Measurements from ENCODE around the gene RBM5.
A peak's percentile ranks its signal among the peaks of the same experiment; 100 is the strongest.

RBM5 gene

DNA sequence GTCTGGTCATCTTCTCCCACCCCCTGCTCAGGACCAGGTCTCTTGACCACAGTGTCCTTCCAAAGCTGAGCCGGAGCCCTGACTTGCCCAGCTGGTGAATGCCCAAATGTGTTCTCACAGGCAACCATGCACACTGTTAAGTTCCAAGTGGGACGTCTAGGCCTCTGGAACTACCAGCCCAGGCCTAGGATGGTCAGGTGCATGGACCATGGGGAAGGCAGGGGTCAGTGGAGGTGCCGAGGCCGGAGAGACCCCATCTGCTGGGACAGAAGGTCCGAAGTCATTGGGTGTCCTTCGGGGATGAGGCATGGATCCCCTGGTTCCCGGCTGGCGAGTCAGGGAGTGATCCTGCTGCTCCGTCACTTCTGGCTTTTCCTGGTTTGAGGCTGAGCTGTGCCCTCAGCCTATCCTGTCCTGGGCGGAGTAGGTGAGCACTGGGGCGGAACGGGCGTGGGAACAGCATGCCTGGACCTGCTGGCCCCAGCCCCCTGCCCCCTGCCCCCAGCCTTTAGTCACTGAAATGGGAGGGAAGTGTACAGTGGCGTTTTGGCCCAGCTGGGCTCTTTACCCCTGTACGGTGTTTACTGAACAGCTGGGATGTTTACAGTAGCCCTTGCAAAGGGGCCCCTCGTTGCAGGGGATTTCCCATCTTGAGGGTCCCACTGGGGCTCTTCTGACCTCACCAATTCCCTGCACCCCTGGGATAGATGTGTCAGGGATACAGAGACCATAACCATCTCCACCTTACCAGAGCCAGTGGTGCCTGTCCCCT is 78.5 kb downstream of the RBM5 start:
- no peak for TF ChIP-seq ZFX (IDR thresholded peaks at IDR 0.05)
- TF ChIP-seq, protein P1, sequence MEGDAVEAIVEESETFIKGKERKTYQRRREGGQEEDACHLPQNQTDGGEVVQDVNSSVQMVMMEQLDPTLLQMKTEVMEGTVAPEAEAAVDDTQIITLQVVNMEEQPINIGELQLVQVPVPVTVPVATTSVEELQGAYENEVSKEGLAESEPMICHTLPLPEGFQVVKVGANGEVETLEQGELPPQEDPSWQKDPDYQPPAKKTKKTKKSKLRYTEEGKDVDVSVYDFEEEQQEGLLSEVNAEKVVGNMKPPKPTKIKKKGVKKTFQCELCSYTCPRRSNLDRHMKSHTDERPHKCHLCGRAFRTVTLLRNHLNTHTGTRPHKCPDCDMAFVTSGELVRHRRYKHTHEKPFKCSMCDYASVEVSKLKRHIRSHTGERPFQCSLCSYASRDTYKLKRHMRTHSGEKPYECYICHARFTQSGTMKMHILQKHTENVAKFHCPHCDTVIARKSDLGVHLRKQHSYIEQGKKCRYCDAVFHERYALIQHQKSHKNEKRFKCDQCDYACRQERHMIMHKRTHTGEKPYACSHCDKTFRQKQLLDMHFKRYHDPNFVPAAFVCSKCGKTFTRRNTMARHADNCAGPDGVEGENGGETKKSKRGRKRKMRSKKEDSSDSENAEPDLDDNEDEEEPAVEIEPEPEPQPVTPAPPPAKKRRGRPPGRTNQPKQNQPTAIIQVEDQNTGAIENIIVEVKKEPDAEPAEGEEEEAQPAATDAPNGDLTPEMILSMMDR (conservative IDR thresholded peaks at IDR 0.05): no peak
- H3K27ac ChIP-seq: peak overlapping the region; percentile 83

DNA sequence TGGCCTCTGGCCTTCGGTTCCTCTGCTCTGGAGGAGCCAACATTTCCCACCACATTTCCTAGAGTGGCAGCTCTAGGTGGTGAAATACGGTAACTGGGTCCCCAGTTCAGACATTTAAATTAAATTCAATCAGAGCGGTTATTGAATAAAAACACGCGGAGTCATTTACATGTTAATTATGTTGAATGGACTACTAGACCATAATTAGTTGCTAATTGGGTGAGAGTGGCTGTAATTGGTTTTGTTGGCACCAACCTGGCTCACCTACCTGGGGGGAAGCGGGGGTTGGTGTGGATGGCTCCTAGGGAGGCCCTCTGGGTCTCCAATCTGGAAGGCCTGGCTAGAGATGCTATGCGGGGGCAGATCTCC is 79.1 kb downstream of the RBM5 start:
- peak overlapping the region; percentile 83 for H3K27ac ChIP-seq
- TF ChIP-seq ZFX (IDR thresholded peaks at IDR 0.05): no peak
- TF ChIP-seq, protein P1 (conservative IDR thresholded peaks at IDR 0.05): no peak

DNA sequence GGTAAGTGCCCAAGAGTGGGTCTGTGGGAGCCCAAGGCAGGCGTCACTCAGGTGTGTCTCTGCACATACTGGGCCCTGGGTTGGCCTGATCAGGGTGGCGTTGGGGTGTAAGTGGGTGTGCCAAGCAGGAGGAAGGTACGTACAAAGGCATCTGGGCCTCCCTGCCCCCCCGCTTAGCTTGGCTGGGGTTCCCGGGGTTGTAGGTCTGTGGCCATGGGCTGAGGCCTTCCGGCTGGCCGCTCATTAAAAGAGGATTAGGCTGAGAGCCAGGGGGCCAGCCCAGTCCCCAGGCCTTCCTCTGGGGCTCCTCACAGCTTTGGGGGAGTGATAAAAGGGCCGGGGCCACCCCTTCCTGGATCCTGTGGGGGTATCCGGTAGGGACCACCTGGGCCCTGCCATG is 79.7 kb downstream of the RBM5 start:
- peak overlapping the region; percentile 83 for H3K27ac ChIP-seq
- no peak for TF ChIP-seq ZFX (IDR thresholded peaks at IDR 0.05)
- TF ChIP-seq, protein P1 (conservative IDR thresholded peaks at IDR 0.05): no peak

All from C4-2B (cell line).